PC-9 (cell line): ENCODE data around the gene KIF6. TPM values are rescaled to one million over a fixed set of nuclear protein-coding genes. Genes with fewer than 3 reads are reported as not detected.
A peak's percentile ranks its signal among the peaks of the same experiment; 100 is the strongest.

ENCODE experiments used
- BruUV-seq: library from RNA; stranded (reverse); fragments of 400-500 nt; replicated peaks from 2 replicates; lab custom pipeline; 2021; lab: Mats Ljungman, UMichigan
- CTCF ChIA-PET: fragments of 300-600 bp; sonication (Branson Sonifier 250); formaldehyde crosslinking; loops from one replicate; lab custom pipeline; 2022; ENCODE audit warnings: antibody characterized with exemption; lab: Charles Lee
- POLR2A ChIA-PET: fragments of 300-600 bp; sonication (Branson Sonifier 250); formaldehyde crosslinking; loops from one replicate; lab custom pipeline; 2022; ENCODE audit warnings: antibody characterized with exemption; ENCODE audit not compliant: unreplicated experiment; lab: Charles Lee
- DNase-seq, 2 experiments: peaks; one replicate each; pipeline versions ENCODE4 v3.0.0 to v3.0.0-alpha.2; 2015 to 2022; ENCODE audit warnings: mixed read lengths in 1 of 2
- H2AFZ ChIP-seq: fragments of 200-600 bp; sonication (generic); 2 replicates; pipeline ENCODE4 v1.8.1; 2017; ENCODE audit warnings: antibody characterized with exemption
- H3F3A ChIP-seq: fragments of 200-600 bp; sonication (generic); 2 replicates; pipeline ENCODE4 v1.8.1; 2017; ENCODE audit warnings: antibody characterized with exemption, mild to moderate bottlenecking, low read depth; ENCODE audit not compliant: insufficient read depth
- H3K27ac ChIP-seq: fragments of 200-600 bp; sonication (generic); 2 replicates; pipeline ENCODE4 v1.6.1; 2016; ENCODE audit warnings: mixed run types
- H3K27me3 ChIP-seq: fragments of 200-600 bp; sonication (generic); 2 replicates; pipeline ENCODE4 v1.6.1; 2016; ENCODE audit warnings: low read depth, mixed run types; ENCODE audit not compliant: insufficient read depth
- H3K36me3 ChIP-seq: fragments of 200-600 bp; sonication (generic); 2 replicates; pipeline ENCODE4 v1.6.1; 2016; ENCODE audit warnings: low read depth, mixed run types
- H3K4me1 ChIP-seq: fragments of 200-600 bp; sonication (generic); replicated peaks from 2 replicates; pipeline ENCODE4 v1.6.1; 2016; ENCODE audit warnings: mixed run types; ENCODE audit not compliant: insufficient read depth
- H3K4me2 ChIP-seq: fragments of 200-600 bp; sonication (generic); 2 replicates; pipeline ENCODE4 v1.6.1; 2017; ENCODE audit warnings: mixed run types
- H3K4me3 ChIP-seq: fragments of 200-600 bp; sonication (generic); 2 replicates; pipeline ENCODE4 v1.6.1; 2016; ENCODE audit warnings: mixed run types
- H3K79me2 ChIP-seq: fragments of 200-600 bp; sonication (generic); 2 replicates; pipeline ENCODE4 v1.6.1; 2017; ENCODE audit warnings: low read depth, mixed run types
- H3K9me2 ChIP-seq: fragments of 200-600 bp; sonication (generic); 2 replicates; pipeline ENCODE4 v1.8.1; 2017; ENCODE audit warnings: mild to moderate bottlenecking; ENCODE audit not compliant: insufficient read depth
- H3K9me3 ChIP-seq: fragments of 200-600 bp; sonication (generic); 2 replicates; pipeline ENCODE4 v1.8.1; 2016; ENCODE audit warnings: low read depth; ENCODE audit not compliant: insufficient read depth
- H4K20me1 ChIP-seq: fragments of 200-600 bp; sonication (generic); 2 replicates; pipeline ENCODE4 v1.8.1; 2017; ENCODE audit not compliant: insufficient read depth
- CTCF ChIP-seq: fragments of 200-600 bp; sonication (generic); conservative IDR thresholded peaks from 2 replicates; pipeline ENCODE4 v1.6.1; 2017; ENCODE audit warnings: mixed run types, antibody characterized with exemption, mild to moderate bottlenecking, moderate library complexity
- EZH2 ChIP-seq: fragments of 200-600 bp; sonication (generic); IDR thresholded peaks from 2 replicates; pipeline ENCODE4 v1.8.0; 2017; ENCODE audit warnings: antibody characterized with exemption, low read depth
- intact Hi-C: fragments of 100-400 bp; cut with micrococcal nuclease; formaldehyde crosslinking; loops from one replicate; pipeline ENCODE4 v1.10.0; 2022; ENCODE audit not compliant: unreplicated experiment
- total RNA-seq: library from RNA; stranded (reverse); gene quantifications from 2 replicates; pipeline ENCODE4 v1.2.3, GENCODE V29; 2021

The KIF6 gene
- total RNA-seq, 1 experiment from 2014 or later = not detected

- H3F3A ChIP-seq = peaks cover 8% of the 10 kb centered on the region; the same call in 1 of the 2 replicates
- no peaks in the 10 kb centered on the region for H3K36me3 ChIP-seq
- CTCF ChIA-PET = no interaction called here
- TF ChIP-seq CTCF (no peak), EZH2 (no peak)
- intact Hi-C loops = no loop called here
- H3K79me2 ChIP-seq = no peaks in the 10 kb centered on the region
- peak overlapping the region; percentile 58 for H3K4me2 ChIP-seq
- peak overlapping the region; percentile 31 for H3K27ac ChIP-seq
- DNase-seq = no peak
- H3K27me3 ChIP-seq = no peaks in the 10 kb centered on the region
- no peaks in the 10 kb centered on the region for H4K20me1 ChIP-seq
- no peak overlapping the region for H3K4me3 ChIP-seq
- no peak overlapping the region for H2AFZ ChIP-seq
- BruUV-seq = no TSS peak
- H3K4me1 ChIP-seq = peaks cover 26% of the 10 kb centered on the region
- H3K9me2 ChIP-seq = no peaks in the 10 kb centered on the region
- POLR2A ChIA-PET = no interaction called here
- H3K9me3 ChIP-seq = no peaks in the 10 kb centered on the region
Measured at GRCh38 chr6:39416026-39416425, 309.2 kb downstream of the KIF6 start.

DNA sequence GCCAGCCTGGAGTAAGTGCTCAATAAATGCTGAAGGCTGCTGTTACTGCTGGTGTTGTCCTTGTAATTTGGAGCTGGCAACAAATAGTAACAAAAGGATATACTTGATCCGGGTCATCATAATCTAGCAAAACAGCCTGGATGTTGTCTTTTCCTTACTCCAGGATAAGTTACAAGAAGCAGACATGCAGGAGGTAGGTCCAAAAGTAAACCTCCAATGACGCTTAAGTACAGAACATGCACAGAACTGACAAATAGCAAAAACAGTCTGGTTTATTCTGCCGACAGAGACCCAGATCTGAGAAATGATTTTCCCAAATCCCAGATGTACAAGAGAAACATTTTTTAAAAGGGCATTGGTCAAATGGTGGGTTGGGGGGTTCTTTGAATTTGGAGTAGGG, 309.7 kb downstream of the KIF6 start:
- intact Hi-C loops = no loop called here
- Histone ChIP-seq H3K9me3 (no peaks in the 10 kb centered on the region), H3K27ac (no peak overlapping the region), H3K27me3 (no peaks in the 10 kb centered on the region), H3K4me1 (peaks cover 26% of the 10 kb centered on the region), H3K9me2 (no peaks in the 10 kb centered on the region), H3F3A (peaks cover 8% of the 10 kb centered on the region; the same call in 1 of the 2 replicates), H3K4me2 (no peak overlapping the region), H3K79me2 (no peaks in the 10 kb centered on the region), H3K36me3 (no peaks in the 10 kb centered on the region), H4K20me1 (no peaks in the 10 kb centered on the region), H3K4me3 (no peak overlapping the region), H2AFZ (no peak overlapping the region)
- BruUV-seq = no TSS peak
- POLR2A ChIA-PET = no interaction called here
- DNase-seq = no peak
- TF ChIP-seq CTCF = no peak
- TF ChIP-seq EZH2 = no peak
- CTCF ChIA-PET = no interaction called here

DNA sequence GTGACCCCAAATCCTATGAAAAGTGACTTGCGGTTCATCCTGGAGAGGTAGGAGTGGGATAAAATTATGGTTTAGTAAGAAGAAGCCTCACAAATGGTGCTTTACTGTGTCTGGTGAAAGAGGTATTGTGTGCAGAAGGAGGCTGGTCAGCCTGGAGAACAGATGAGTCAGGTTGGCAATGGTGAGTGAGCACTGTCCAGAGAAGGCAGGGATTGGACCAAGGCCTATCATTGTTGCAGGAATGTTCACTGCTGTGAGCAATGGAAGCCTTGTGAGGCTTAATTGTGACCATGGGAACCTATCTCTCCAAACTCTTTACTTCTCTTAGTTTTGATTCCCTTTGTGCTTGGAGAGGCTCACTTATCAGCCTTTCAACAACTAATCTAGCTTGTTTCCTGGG, 313.7 kb downstream of the KIF6 start:
- intact Hi-C loops = no loop called here
- POLR2A ChIA-PET = no interaction called here
- Histone ChIP-seq H4K20me1 (no peaks in the 10 kb centered on the region), H3K4me2 (no peak overlapping the region), H3K4me1 (peaks cover 12% of the 10 kb centered on the region), H3K27ac (no peak overlapping the region), H3K36me3 (no peaks in the 10 kb centered on the region), H2AFZ (no peak overlapping the region), H3K27me3 (no peaks in the 10 kb centered on the region), H3F3A (peaks cover 7% of the 10 kb centered on the region; the same call in 1 of the 2 replicates), H3K79me2 (no peaks in the 10 kb centered on the region), H3K4me3 (no peak overlapping the region), H3K9me3 (no peaks in the 10 kb centered on the region), H3K9me2 (no peaks in the 10 kb centered on the region)
- no TSS peak for BruUV-seq
- CTCF ChIA-PET = no interaction called here
- no peak for DNase-seq
- no peak for TF ChIP-seq EZH2
- no peak for TF ChIP-seq CTCF
